PC-3 (cell line): ENCODE data around the gene TPRN. TPM values are rescaled to one million over a fixed set of nuclear protein-coding genes. Genes with fewer than 3 reads are reported as not detected.

ENCODE experiments used
- ATAC-seq: fragments of 200-7000 bp; cut with Tn5 transposase; 2 replicates; pipeline ENCODE4 v1.9.1; 2020; ENCODE audit warnings: mild to moderate bottlenecking, moderate library complexity
- BruUV-seq: library from RNA; stranded (reverse); fragments of 400-500 nt; replicated peaks from 2 replicates; lab custom pipeline; 2021; lab: Mats Ljungman, UMichigan
- CTCF ChIA-PET: fragments of 300-600 bp; sonication (Branson Sonifier 250); formaldehyde crosslinking; loops from one replicate; lab custom pipeline; 2022; ENCODE audit warnings: antibody characterized with exemption; lab: Charles Lee
- POLR2A ChIA-PET: fragments of 300-600 bp; sonication (Branson Sonifier 250); formaldehyde crosslinking; loops from one replicate; lab custom pipeline; 2022; ENCODE audit warnings: antibody characterized with exemption; ENCODE audit not compliant: unreplicated experiment; lab: Charles Lee
- DNase-seq: peaks from one replicate; pipeline ENCODE4 v3.0.0-alpha.2; 2015
- H2AFZ ChIP-seq: fragments of 300-600 bp; sonication (generic); 2 replicates; pipeline ENCODE4 v1.6.0; 2016; ENCODE audit warnings: antibody characterized with exemption, low read length
- H3F3A ChIP-seq: fragments of 300-600 bp; sonication (generic); one replicate; pipeline ENCODE4 v1.6.0; 2017; ENCODE audit warnings: antibody characterized with exemption, low read length, control low read depth, mild to moderate bottlenecking; ENCODE audit not compliant: unreplicated experiment
- H3K27ac ChIP-seq: fragments of 300-600 bp; sonication (generic); 2 replicates; pipeline ENCODE4 v1.5.1; 2016; ENCODE audit warnings: mild to moderate bottlenecking, low read length
- H3K27me3 ChIP-seq: fragments of 300-600 bp; sonication (generic); 2 replicates; pipeline ENCODE4 v1.6.1; 2016; ENCODE audit warnings: low read length, mixed read lengths
- H3K36me3 ChIP-seq: fragments of 300-600 bp; sonication (generic); 2 replicates; pipeline ENCODE4 v1.6.1; 2016; ENCODE audit warnings: low read depth, mixed run types, low read length, mixed read lengths
- H3K4me1 ChIP-seq: fragments of 300-600 bp; sonication (generic); 2 replicates; pipeline ENCODE4 v1.5.1; 2016; ENCODE audit warnings: low read length; ENCODE audit not compliant: insufficient read depth
- H3K4me2 ChIP-seq: fragments of 300-600 bp; sonication (generic); 2 replicates; pipeline ENCODE4 v1.6.0; 2016; ENCODE audit warnings: low read length
- H3K4me3 ChIP-seq: fragments of 300-600 bp; sonication (generic); 2 replicates; pipeline ENCODE4 v1.5.1; 2016; ENCODE audit warnings: mild to moderate bottlenecking, low read length, mixed read lengths
- H3K79me2 ChIP-seq: fragments of 300-600 bp; sonication (generic); 2 replicates; pipeline ENCODE4 v1.6.1; 2017; ENCODE audit warnings: low read length, mixed read lengths
- H3K9ac ChIP-seq: fragments of 300-600 bp; sonication (generic); 2 replicates; pipeline ENCODE4 v1.6.0; 2016; ENCODE audit warnings: mild to moderate bottlenecking, low read length
- H3K9me2 ChIP-seq: fragments of 300-600 bp; sonication (generic); replicated peaks from 2 replicates; pipeline ENCODE4 v1.6.1; 2016; ENCODE audit warnings: mixed run types, low read length, mixed read lengths
- H3K9me3 ChIP-seq: fragments of 300-600 bp; sonication (generic); 2 replicates; pipeline ENCODE4 v1.6.1; 2016; ENCODE audit warnings: low read length, mixed read lengths
- H4K20me1 ChIP-seq: fragments of 300-600 bp; sonication (generic); 2 replicates; pipeline ENCODE4 v1.6.1; 2016; ENCODE audit warnings: low read length, mixed read lengths
- CTCF ChIP-seq: fragments of 300-600 bp; sonication (generic); conservative IDR thresholded peaks from 2 replicates; pipeline ENCODE4 v1.5.1; 2017; ENCODE audit warnings: antibody characterized with exemption, low read depth, mild to moderate bottlenecking, low read length
- EZH2 ChIP-seq: fragments of 300-600 bp; sonication (generic); IDR thresholded peaks from one replicate; pipeline ENCODE4 v1.6.1; 2017; ENCODE audit warnings: antibody characterized with exemption, mild to moderate bottlenecking, low read length; ENCODE audit not compliant: unreplicated experiment
- EZH2phosphoT487 ChIP-seq: fragments of 300-600 bp; sonication (generic); IDR thresholded peaks from 2 replicates; pipeline ENCODE4 v1.6.1; 2018; ENCODE audit warnings: mild to moderate bottlenecking, antibody characterized with exemption, low read length, borderline replicate concordance
- intact Hi-C: fragments of 100-400 bp; cut with micrococcal nuclease; formaldehyde crosslinking; loops from 2 replicates; pipeline ENCODE4 v1.9.0; 2023
- total RNA-seq: library from RNA; depleted of rRNA; stranded (reverse); fragments of >200 nt; gene quantifications from 2 replicates; pipeline ENCODE4 v1.2.3, GENCODE V29; 2014

Gene TPRN
- total RNA-seq, 1 experiment from 2014 or later: 11.3 TPM

GRCh38 chr9:137242269-137243203 lies 42.0 kb upstream of the TPRN start:
- H3F3A ChIP-seq: peaks cover 5% of the 10 kb centered on the region
- POLR2A ChIA-PET: interaction anchor here (0.7 to 1.0 kb wide), 2 partner anchors 19 to 42 kb away, joined by 3 to 32 read pairs; no protein-coding TSS in a partner anchor
- ATAC-seq: no peak
- H4K20me1 ChIP-seq: peaks cover 28% of the 10 kb centered on the region
- no peak overlapping the region for H2AFZ ChIP-seq
- H3K4me2 ChIP-seq: peak overlapping the region; percentile 86
- H3K27ac ChIP-seq: peak overlapping the region; percentile 53
- TF ChIP-seq EZH2phosphoT487: no peak
- TF ChIP-seq CTCF: no peak
- no peak for TF ChIP-seq EZH2
- H3K9ac ChIP-seq: peak overlapping the region; percentile 89
- H3K9me2 ChIP-seq: no peaks in the 10 kb centered on the region
- no peaks in the 10 kb centered on the region for H3K27me3 ChIP-seq
- intact Hi-C loops: no loop called here
- peak overlapping the region; percentile 97 for H3K4me3 ChIP-seq
- peaks cover 45% of the 10 kb centered on the region for H3K79me2 ChIP-seq
- H3K36me3 ChIP-seq: peaks cover 17% of the 10 kb centered on the region
- no TSS peak for BruUV-seq
- no peaks in the 10 kb centered on the region for H3K9me3 ChIP-seq
- DNase-seq: no peak
- CTCF ChIA-PET: no interaction called here
- H3K4me1 ChIP-seq: peaks cover 31% of the 10 kb centered on the region

GRCh38 chr9:137241490-137242268 lies 41.1 kb upstream of the TPRN start:
- peaks cover 5% of the 10 kb centered on the region for H3F3A ChIP-seq
- no peak for TF ChIP-seq CTCF
- no peak for TF ChIP-seq EZH2phosphoT487
- no peak for TF ChIP-seq EZH2
- peak overlapping the region; percentile 89 for H3K9ac ChIP-seq
- ATAC-seq: peak; percentile 10
- peaks cover 17% of the 10 kb centered on the region for H3K36me3 ChIP-seq
- H3K4me1 ChIP-seq: peaks cover 37% of the 10 kb centered on the region
- H3K4me3 ChIP-seq: peak overlapping the region; percentile 97
- peaks cover 28% of the 10 kb centered on the region for H4K20me1 ChIP-seq
- no peaks in the 10 kb centered on the region for H3K9me2 ChIP-seq
- peak overlapping the region; percentile 53 for H3K27ac ChIP-seq
- intact Hi-C loops: no loop called here
- ChIA-PET POLR2A (interaction anchor here (0.7 to 1.4 kb wide), 3 partner anchors 12 to 53 kb away, joined by 4 to 32 read pairs (median 10); no protein-coding TSS in a partner anchor), CTCF (no interaction called here)
- BruUV-seq: TSS peak; percentile 56
- no peaks in the 10 kb centered on the region for H3K9me3 ChIP-seq
- H2AFZ ChIP-seq: no peak overlapping the region
- H3K79me2 ChIP-seq: peaks cover 46% of the 10 kb centered on the region
- peak; percentile 58 for DNase-seq
- H3K4me2 ChIP-seq: peak overlapping the region; percentile 86
- no peaks in the 10 kb centered on the region for H3K27me3 ChIP-seq
